K562 (cell line): ENCODE data around the gene OR2V1. TPM values are rescaled to one million over a fixed set of nuclear protein-coding genes. Genes with fewer than 3 reads are reported as not detected.
A peak's percentile ranks its signal among the peaks of the same experiment; 100 is the strongest.
"Not testable (repeated sequence)": the region's sequence is repeated elsewhere in the genome, so short reads cannot be mapped to it uniquely, and the experiment has no call there.

Experiments
- ATAC-seq: fragments of 200-7000 bp; cut with Tn5 transposase; 3 replicates; pipeline ENCODE4 v1.9.1; 2020; ENCODE audit warnings: moderate library complexity
- BruUV-seq: library from RNA; stranded (reverse); fragments of 400-500 nt; replicated peaks from 2 replicates; lab custom pipeline; 2021; lab: Mats Ljungman, UMichigan
- CTCF ChIA-PET: fragments of 300-600 bp; formaldehyde crosslinking; extraction: SDS; loops from one replicate; lab custom pipeline; 2021; ENCODE audit warnings: low intra/inter-chr PET ratio; lab: Yijun Ruan, JAX
- POLR2A ChIA-PET: fragments of 300-600, 350-650 bp; sonication (Branson Sonifier 250); formaldehyde crosslinking; extraction: SDS; loops from one replicate; lab custom pipeline; 2021; ENCODE audit warnings: antibody characterized with exemption, inconsistent platforms; lab: Yijun Ruan, JAX
- DNase-seq, 4 experiments: peaks; one replicate each; pipeline versions ENCODE4 v3.0.0 to v3.0.0-alpha.2; 2011 to 2018; ENCODE audit warnings: low spot score in 3 of 4, mixed read lengths in 3 of 4; ENCODE audit errors: extremely low read depth in 1 of 4
- FAIRE-seq: peaks from 2 replicates; lab custom pipeline; 2011; peaks lifted over from hg19 to GRCh38; lab: Jason Lieb, UNC
- H2AFZ ChIP-seq: 2 replicates; pipeline ENCODE4 v1.6.0; 2011; ENCODE audit warnings: low read depth, low read length, control low read depth, inconsistent platforms
- H3K27ac ChIP-seq: fragments of 200-600 bp; 3 replicates; pipeline ENCODE4 v1.8.0; 2011; ENCODE audit warnings: low read depth, mild to moderate bottlenecking, control low read depth, inconsistent platforms, low read length, moderate library complexity, mixed read lengths; ENCODE audit errors: extremely low read depth
- H3K27me3 ChIP-seq, 2 experiments: fragments of 300-600 bp in 1 of 2; 2 replicates in 1 of 2; 3 replicates in 1 of 2; pipeline versions ENCODE4 v1.6.0 to v1.8.0; 2011; ENCODE audit warnings: inconsistent platforms in 2 of 2, low read length in 2 of 2, mild to moderate bottlenecking in 1 of 2, mixed read lengths in 1 of 2, moderate library complexity in 1 of 2; ENCODE audit not compliant: control insufficient read depth in 2 of 2, insufficient read depth in 2 of 2
- H3K36me3 ChIP-seq: fragments of 300-600 bp; 3 replicates; pipeline ENCODE4 v1.8.0; 2011; ENCODE audit warnings: mild to moderate bottlenecking, low read length, inconsistent platforms; ENCODE audit not compliant: control insufficient read depth, insufficient read depth
- H3K4me1 ChIP-seq, 2 experiments: fragments of 200-600 bp in 1 of 2; replicated peaks in 1 of 2; 2 replicates in 1 of 2; 3 replicates in 1 of 2; pipeline versions ENCODE4 v1.5.1 to v1.8.0; 2011; ENCODE audit warnings: inconsistent platforms in 2 of 2, low read length in 2 of 2, mild to moderate bottlenecking in 1 of 2, mixed read lengths in 1 of 2, moderate library complexity in 1 of 2; ENCODE audit not compliant: control insufficient read depth in 2 of 2, insufficient read depth in 2 of 2
- H3K4me2 ChIP-seq: 2 replicates; pipeline ENCODE4 v1.6.1; 2011; ENCODE audit warnings: low read length, control low read depth, inconsistent platforms, mixed read lengths; ENCODE audit not compliant: insufficient read depth
- H3K4me3 ChIP-seq: fragments of 200-600 bp; sonication (generic), shearing (Covaris generic); 2 replicates; pipeline ENCODE4 v1.5.1; 2016; ENCODE audit warnings: control low read depth, inconsistent platforms
- H3K79me2 ChIP-seq: fragments of 200-600 bp; 3 replicates; pipeline ENCODE4 v1.8.0; 2011; ENCODE audit warnings: low read length, inconsistent platforms; ENCODE audit not compliant: control insufficient read depth, insufficient read depth
- H3K9ac ChIP-seq, 2 experiments: 2 replicates each; pipeline versions ENCODE4 v1.6.0 to v1.6.1; 2011; ENCODE audit warnings: low read depth in 2 of 2, low read length in 2 of 2, control low read depth in 1 of 2, inconsistent platforms in 1 of 2, mild to moderate bottlenecking in 1 of 2, mixed read lengths in 1 of 2; ENCODE audit not compliant: insufficient read depth in 1 of 2
- H3K9me1 ChIP-seq: one replicate; pipeline ENCODE4 v1.6.0; 2011; ENCODE audit warnings: inconsistent platforms, mild to moderate bottlenecking, low read length, moderate library complexity; ENCODE audit not compliant: control insufficient read depth, insufficient read depth
- H3K9me3 ChIP-seq: replicated peaks from 2 replicates; pipeline ENCODE4 v1.5.1; 2011; ENCODE audit warnings: low read depth, low read length, inconsistent platforms; ENCODE audit not compliant: control insufficient read depth, insufficient read depth
- H4K20me1 ChIP-seq: replicated peaks from 2 replicates; pipeline ENCODE4 v1.6.1; 2011; ENCODE audit warnings: low read length, inconsistent platforms, mixed read lengths; ENCODE audit not compliant: control insufficient read depth, insufficient read depth
- BCOR ChIP-seq: fragments of 450-650 bp; IDR thresholded peaks from 2 replicates; pipeline ENCODE4 v1.6.1; 2016
- WGBS: fragments of 100-300 bp; shearing (Covaris generic); methylation state at CpG from one replicate; pipeline ENCODE4 v1.1.6; 2016; ENCODE audit warnings: low coverage, mixed read lengths; ENCODE audit not compliant: insufficient coverage; ENCODE audit errors: missing lambda C conversion rate; 5-methylcytosine and 5-hydroxymethylcytosine counted together
- in situ Hi-C: fragments of 300-500 bp; cut with MboI; formaldehyde crosslinking; loops from 4 replicates; pipeline ENCODE4 v1.15.0; 2018; ENCODE audit warnings: inconsistent platforms, mixed read lengths
- intact Hi-C: fragments of 100-400 bp; cut with micrococcal nuclease; formaldehyde crosslinking; loops from 2 replicates; pipeline ENCODE4 v1.14.2; 2022
- polyA plus RNA-seq, 8 experiments: library from polyadenylated mRNA; depleted of rRNA in 4 of 8; stranded (reverse) in 5 of 8; unstranded in 3 of 8; fragments of >200 nt; fragmentation: Nextera tagmentation in 2 of 8; fragmentation: Illumina TruSeq in 1 of 8; extraction: Ambion mirVana in 2 of 8; extraction: Trizol in 1 of 8; gene quantifications; 2 replicates each; pipeline versions ENCODE4 v1.2.1 to v1.2.3, GENCODE V29; 2011 to 2014; ENCODE audit warnings: inconsistent platforms in 1 of 8, missing spikeins in 1 of 8
- total RNA-seq, 7 experiments: library from RNA; depleted of rRNA in 6 of 7; stranded (reverse); fragments of >200 nt in 6 of 7; fragmentation: Illumina TruSeq in 2 of 7; extraction: Trizol in 2 of 7; gene quantifications; 2 replicates each; pipeline versions ENCODE4 v1.2.1 to v1.2.3, GENCODE V29; 2011 to 2021; ENCODE audit warnings: low replicate concordance in 1 of 7

The OR2V1 gene
- total and polyA plus RNA-seq, 9 of the 15 experiments (the other 6 are each of a cell fraction or from before 2014, with no cell fraction given): 0.04 to 0.28 (median 0.15) TPM; not detected in 5

GRCh38 chr5:181096721-181097382 is 34.1 kb downstream of the OR2V1 start:
- H3K4me1 ChIP-seq: peaks cover 4 to 21% of the 10 kb centered on the region in 2 experiments; a peak in 4 of 5 replicates
- intact Hi-C loops, H4K20me1 ChIP-seq, H3K27ac ChIP-seq, POLR2A ChIA-PET, CTCF ChIA-PET, H2AFZ ChIP-seq, in situ Hi-C loops, H3K36me3 ChIP-seq, H3K9ac ChIP-seq, H3K4me3 ChIP-seq, BruUV-seq, H3K9me1 ChIP-seq, H3K4me2 ChIP-seq, H3K27me3 ChIP-seq, H3K79me2 ChIP-seq, H3K9me3 ChIP-seq, DNase-seq: not testable (repeated sequence)
- ATAC-seq (peak; percentile 56), FAIRE-seq (peak; percentile 94)
- WGBS: no CpG with 5 or more reads among the region's 26 CpGs

- not testable (repeated sequence) for H3K9ac ChIP-seq, BruUV-seq
Observed at GRCh38 chr5:181095162-181095561, 35.8 kb downstream of the OR2V1 start.

More at GRCh38 chr5:181095162-181095561, 35.8 kb downstream of the OR2V1 start:
- no CpG with 5 or more reads among the region's 3 CpGs for WGBS
- H3K4me2 ChIP-seq, H3K36me3 ChIP-seq, FAIRE-seq, H3K27ac ChIP-seq, intact Hi-C loops, H4K20me1 ChIP-seq, ATAC-seq, in situ Hi-C loops, DNase-seq, POLR2A ChIA-PET, H3K4me3 ChIP-seq, H3K9me1 ChIP-seq, H2AFZ ChIP-seq, H3K79me2 ChIP-seq, H3K9me3 ChIP-seq, H3K27me3 ChIP-seq, CTCF ChIA-PET: not testable (repeated sequence)
- H3K4me1 ChIP-seq: peaks cover 4 to 16% of the 10 kb centered on the region in 2 experiments; a peak in 4 of 5 replicates
- peak; percentile 58 for TF ChIP-seq BCOR
